ENCODE data around the gene IFT43.

Gene IFT43

GRCh38 chr14:76023757-76024156 lies 38.2 kb downstream of the IFT43 start:
- Histone ChIP-seq H3K9ac (no peak overlapping the region), H3K36me3 (ENCODE audit: insufficient read depth) (no peaks in the 10 kb centered on the region), H3K27ac (no peak overlapping the region), H4K20me1 (ENCODE audit: insufficient read depth) (no peaks in the 10 kb centered on the region), H3K4me2 (no peak overlapping the region), H3K4me1 (ENCODE audit: low read depth, poor library complexity, severe bottlenecking) (no peaks in the 10 kb centered on the region), H3K79me2 (ENCODE audit: insufficient read depth, low read depth) (no peaks in the 10 kb centered on the region), H3K27me3 (ENCODE audit: insufficient read depth, low read depth) (no peaks in the 10 kb centered on the region), H2AFZ (ENCODE audit: low read depth) (no peak overlapping the region), H3K4me3 (IDR thresholded peaks at IDR 0.05; ENCODE audit: insufficient read depth, low read depth, low read length) (no peak overlapping the region)
- no peak for TF ChIP-seq CTCF (conservative IDR thresholded peaks at IDR 0.05; ENCODE audit: low read depth, low read length)

GRCh38 chr14:76024211-76024907 lies 38.8 kb downstream of the IFT43 start:
- Histone ChIP-seq H3K27me3 (ENCODE audit: insufficient read depth, low read depth) (no peaks in the 10 kb centered on the region), H2AFZ (ENCODE audit: low read depth) (no peak overlapping the region), H3K4me2 (no peak overlapping the region), H3K27ac (no peak overlapping the region), H3K79me2 (ENCODE audit: insufficient read depth, low read depth) (no peaks in the 10 kb centered on the region), H3K4me1 (ENCODE audit: low read depth, poor library complexity, severe bottlenecking) (no peaks in the 10 kb centered on the region), H3K4me3 (IDR thresholded peaks at IDR 0.05; ENCODE audit: insufficient read depth, low read depth, low read length) (no peak overlapping the region), H3K9ac (no peak overlapping the region), H3K36me3 (ENCODE audit: insufficient read depth) (no peaks in the 10 kb centered on the region), H4K20me1 (ENCODE audit: insufficient read depth) (no peaks in the 10 kb centered on the region)
- no peak for TF ChIP-seq CTCF (conservative IDR thresholded peaks at IDR 0.05; ENCODE audit: low read depth, low read length)

GRCh38 chr14:76034566-76034965 lies 49.0 kb downstream of the IFT43 start:
- Histone ChIP-seq H3K36me3 (ENCODE audit: insufficient read depth) (no peaks in the 10 kb centered on the region), H3K79me2 (ENCODE audit: insufficient read depth, low read depth) (no peaks in the 10 kb centered on the region), H4K20me1 (ENCODE audit: insufficient read depth) (no peaks in the 10 kb centered on the region), H3K27me3 (ENCODE audit: insufficient read depth, low read depth) (no peaks in the 10 kb centered on the region), H3K4me3 (IDR thresholded peaks at IDR 0.05; ENCODE audit: insufficient read depth, low read depth, low read length) (no peak overlapping the region), H3K4me2 (no peak overlapping the region), H3K9ac (no peak overlapping the region), H3K4me1 (ENCODE audit: low read depth, poor library complexity, severe bottlenecking) (no peaks in the 10 kb centered on the region), H2AFZ (ENCODE audit: low read depth) (no peak overlapping the region), H3K27ac (no peak overlapping the region)
- TF ChIP-seq CTCF (conservative IDR thresholded peaks at IDR 0.05; ENCODE audit: low read depth, low read length), result no peak

GRCh38 chr14:76040704-76041103 lies 55.1 kb downstream of the IFT43 start:
- H2AFZ ChIP-seq (ENCODE audit: low read depth), result no peak overlapping the region
- no peak overlapping the region for H3K27ac ChIP-seq
- H3K9ac ChIP-seq, result no peak overlapping the region
- H3K36me3 ChIP-seq (ENCODE audit: insufficient read depth), result no peaks in the 10 kb centered on the region
- H3K4me2 ChIP-seq, result no peak overlapping the region
- no peaks in the 10 kb centered on the region for H3K27me3 ChIP-seq (ENCODE audit: insufficient read depth, low read depth)
- H3K4me3 ChIP-seq (IDR thresholded peaks at IDR 0.05; ENCODE audit: insufficient read depth, low read depth, low read length), result no peak overlapping the region
- TF ChIP-seq CTCF (conservative IDR thresholded peaks at IDR 0.05; ENCODE audit: low read depth, low read length), result no peak
- H3K4me1 ChIP-seq (ENCODE audit: low read depth, poor library complexity, severe bottlenecking), result peaks cover 10% of the 10 kb centered on the region
- H4K20me1 ChIP-seq (ENCODE audit: insufficient read depth), result no peaks in the 10 kb centered on the region
- H3K79me2 ChIP-seq (ENCODE audit: insufficient read depth, low read depth), result no peaks in the 10 kb centered on the region

Measured in KMS-11 (cell line).